Uterus (tissue), 2 donors: ENCODE results near the gene SPDEF.

Source experiments
- CTCF ChIP-seq, 4 experiments: fragments of 200-600 bp in 2 of 4; fragments of 450-650 bp in 2 of 4; sonication (generic) in 2 of 4; IDR thresholded peaks; one replicate each; pipeline ENCODE4 v1.5.1; 2016 to 2019; ENCODE audit warnings: antibody characterized with exemption in 4 of 4, mild to moderate bottlenecking in 2 of 4, moderate library complexity in 1 of 4
- POLR2A ChIP-seq, 2 donors: fragments of 450-650 bp; IDR thresholded peaks; one replicate each; pipeline ENCODE4 v1.6.1; 2016; ENCODE audit warnings: antibody characterized with exemption in 2 of 2, mild to moderate bottlenecking in 1 of 2, moderate library complexity in 1 of 2

- TF ChIP-seq CTCF (IDR thresholded peaks at IDR 0.05) (no peak), POLR2A (IDR thresholded peaks at IDR 0.05) (no peak)
Measured at GRCh38 chr6:34539181-34539580, 16.9 kb downstream of the SPDEF start.
